Measurements from ENCODE around the gene UBR4.

DNA sequence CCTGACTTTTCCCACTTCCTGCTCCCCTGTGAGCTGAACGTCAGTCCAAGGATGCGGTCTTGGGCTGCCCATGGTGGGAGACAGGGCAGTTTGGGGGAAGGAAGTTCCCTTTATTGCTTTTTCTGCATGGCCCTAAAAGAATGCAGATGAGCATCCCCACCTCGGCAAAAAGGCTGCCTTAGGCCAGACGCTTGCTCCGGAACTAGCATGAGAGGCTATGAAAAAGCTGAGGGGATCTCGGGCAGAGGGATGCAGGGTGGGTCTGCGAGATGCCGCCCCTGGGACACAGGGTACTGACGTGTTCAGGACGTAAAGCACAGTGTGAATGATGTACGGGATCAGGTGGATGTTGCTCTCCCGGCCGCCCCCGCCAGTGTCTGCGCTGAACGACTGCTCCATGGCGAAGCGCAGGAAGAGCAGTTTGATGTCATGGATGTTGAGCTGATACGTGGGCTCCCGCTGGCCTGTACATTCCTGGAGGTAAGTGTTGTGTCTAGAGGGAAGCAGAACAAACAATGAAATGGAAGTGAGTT, 125.8 kb downstream of the UBR4 start:
- TF ChIP-seq, protein P1, sequence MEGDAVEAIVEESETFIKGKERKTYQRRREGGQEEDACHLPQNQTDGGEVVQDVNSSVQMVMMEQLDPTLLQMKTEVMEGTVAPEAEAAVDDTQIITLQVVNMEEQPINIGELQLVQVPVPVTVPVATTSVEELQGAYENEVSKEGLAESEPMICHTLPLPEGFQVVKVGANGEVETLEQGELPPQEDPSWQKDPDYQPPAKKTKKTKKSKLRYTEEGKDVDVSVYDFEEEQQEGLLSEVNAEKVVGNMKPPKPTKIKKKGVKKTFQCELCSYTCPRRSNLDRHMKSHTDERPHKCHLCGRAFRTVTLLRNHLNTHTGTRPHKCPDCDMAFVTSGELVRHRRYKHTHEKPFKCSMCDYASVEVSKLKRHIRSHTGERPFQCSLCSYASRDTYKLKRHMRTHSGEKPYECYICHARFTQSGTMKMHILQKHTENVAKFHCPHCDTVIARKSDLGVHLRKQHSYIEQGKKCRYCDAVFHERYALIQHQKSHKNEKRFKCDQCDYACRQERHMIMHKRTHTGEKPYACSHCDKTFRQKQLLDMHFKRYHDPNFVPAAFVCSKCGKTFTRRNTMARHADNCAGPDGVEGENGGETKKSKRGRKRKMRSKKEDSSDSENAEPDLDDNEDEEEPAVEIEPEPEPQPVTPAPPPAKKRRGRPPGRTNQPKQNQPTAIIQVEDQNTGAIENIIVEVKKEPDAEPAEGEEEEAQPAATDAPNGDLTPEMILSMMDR (IDR thresholded peaks at IDR 0.05): no peak
- no peak for TF ChIP-seq POLR2A (IDR thresholded peaks at IDR 0.05)
